Keratinocyte (primary cell): ENCODE measurements around the gene GRIK4. TPM values are rescaled to one million over a fixed set of nuclear protein-coding genes. Genes with fewer than 3 reads are reported as not detected.
A peak's percentile ranks its signal among the peaks of the same experiment; 100 is the strongest.

Source experiments
- DNase-seq: peaks from one replicate; pipeline ENCODE4 v3.0.0-alpha.2; 2011; ENCODE audit warnings: low read depth, missing footprints, low spot score
- FAIRE-seq: peaks from 2 replicates; lab custom pipeline; 2011; peaks lifted over from hg19 to GRCh38; lab: Jason Lieb, UNC
- H2AFZ ChIP-seq: 2 replicates; pipeline ENCODE4 v1.6.0; 2012; ENCODE audit warnings: low read length, control low read depth, inconsistent platforms; ENCODE audit not compliant: control insufficient read depth
- H3K27ac ChIP-seq: 2 replicates; pipeline ENCODE4 v1.5.1; 2011; ENCODE audit warnings: low read length; ENCODE audit not compliant: control insufficient read depth, insufficient read depth
- H3K27me3 ChIP-seq: 3 replicates; pipeline ENCODE4 v1.6.0; 2011; ENCODE audit warnings: low read length; ENCODE audit not compliant: control insufficient read depth, insufficient read depth; ENCODE audit errors: extremely low read depth
- H3K36me3 ChIP-seq, 2 experiments: 2 replicates in 1 of 2; 3 replicates in 1 of 2; pipeline ENCODE4 v1.5.1; 2011; ENCODE audit warnings: low read length in 2 of 2, mild to moderate bottlenecking in 1 of 2; ENCODE audit not compliant: control insufficient read depth in 2 of 2, insufficient read depth in 2 of 2; ENCODE audit errors: extremely low read depth in 1 of 2
- H3K4me1 ChIP-seq: 3 replicates; pipeline ENCODE4 v1.5.1; 2011; ENCODE audit warnings: low read length; ENCODE audit not compliant: control insufficient read depth, insufficient read depth; ENCODE audit errors: extremely low read depth
- H3K4me2 ChIP-seq: 3 replicates; pipeline ENCODE4 v1.6.0; 2011; ENCODE audit warnings: low read depth, low read length; ENCODE audit not compliant: control insufficient read depth, insufficient read depth; ENCODE audit errors: extremely low read depth
- H3K4me3 ChIP-seq, 3 experiments: fragments of 200-600 bp in 1 of 3; sonication (generic) in 1 of 3; 2 replicates in 2 of 3; 3 replicates in 1 of 3; pipeline ENCODE4 v1.5.1; 2011 to 2016; ENCODE audit warnings: low read length in 3 of 3, mild to moderate bottlenecking in 3 of 3, control low read depth in 2 of 3, inconsistent platforms in 1 of 3, low read depth in 1 of 3, mixed read lengths in 1 of 3, mixed run types in 1 of 3, moderate library complexity in 1 of 3; ENCODE audit not compliant: control insufficient read depth in 2 of 3, insufficient read depth in 2 of 3; ENCODE audit errors: extremely low read depth in 1 of 3
- H3K79me2 ChIP-seq: 2 replicates; pipeline ENCODE4 v1.6.0; 2012; ENCODE audit warnings: low read length; ENCODE audit not compliant: control insufficient read depth, insufficient read depth
- H3K9ac ChIP-seq: 3 replicates; pipeline ENCODE4 v1.6.0; 2011; ENCODE audit warnings: low read length; ENCODE audit not compliant: control insufficient read depth, insufficient read depth; ENCODE audit errors: extremely low read depth
- H3K9me1 ChIP-seq: 3 replicates; pipeline ENCODE4 v1.6.0; 2011; ENCODE audit warnings: low read length; ENCODE audit not compliant: control insufficient read depth, insufficient read depth; ENCODE audit errors: extremely low read depth
- H3K9me3 ChIP-seq: 2 replicates; pipeline ENCODE4 v1.5.1; 2012; ENCODE audit warnings: low read depth, low read length; ENCODE audit not compliant: control insufficient read depth
- H4K20me1 ChIP-seq: 3 replicates; pipeline ENCODE4 v1.6.0; 2011; ENCODE audit warnings: low read length; ENCODE audit not compliant: control insufficient read depth, insufficient read depth; ENCODE audit errors: extremely low read depth
- CTCF ChIP-seq, 3 experiments: IDR thresholded peaks in 1 of 3; conservative IDR thresholded peaks in 1 of 3; optimal IDR thresholded peaks in 1 of 3; 2 replicates in 2 of 3; 3 replicates in 1 of 3; pipeline versions ENCODE3 to v1.5.1; 2011; ENCODE audit warnings: low read length in 3 of 3, mild to moderate bottlenecking in 3 of 3, moderate library complexity in 2 of 3, control low read depth in 1 of 3, inconsistent platforms in 1 of 3; ENCODE audit not compliant: insufficient read depth in 2 of 3; ENCODE audit errors: extremely low read depth in 1 of 3
- EZH2 ChIP-seq: IDR thresholded peaks from one replicate; pipeline ENCODE4 v1.6.1; 2012; ENCODE audit warnings: inconsistent platforms, mild to moderate bottlenecking, low read length, moderate library complexity
- dilution Hi-C: fragments of 300-500 bp; cut with MboI; formaldehyde crosslinking; loops from one replicate; pipeline ENCODE4 v1.7.0; 2020; ENCODE audit warnings: low sequenced_read_pairs; ENCODE audit not compliant: extremely low pct_ligation_motif_present
- polyA plus RNA-seq, 5 experiments: library from polyadenylated mRNA; depleted of rRNA in 3 of 5; stranded (reverse) in 3 of 5; stranded (forward) in 1 of 5; unstranded in 1 of 5; fragments of >200 nt; gene quantifications; 1 replicate in 1 of 5; 2 replicates in 3 of 5; 3 replicates in 1 of 5; pipeline versions ENCODE4 v1.2.1 to v1.2.3, GENCODE V29; 2011 to 2012; ENCODE audit warnings: missing spikeins in 2 of 5, low read depth in 1 of 5, low replicate concordance in 1 of 5

Gene GRIK4
- polyA plus RNA-seq, 1 donor (not counting 4 experiments of a cell fraction or from before 2014, with no cell fraction given) = not detected

DNA sequence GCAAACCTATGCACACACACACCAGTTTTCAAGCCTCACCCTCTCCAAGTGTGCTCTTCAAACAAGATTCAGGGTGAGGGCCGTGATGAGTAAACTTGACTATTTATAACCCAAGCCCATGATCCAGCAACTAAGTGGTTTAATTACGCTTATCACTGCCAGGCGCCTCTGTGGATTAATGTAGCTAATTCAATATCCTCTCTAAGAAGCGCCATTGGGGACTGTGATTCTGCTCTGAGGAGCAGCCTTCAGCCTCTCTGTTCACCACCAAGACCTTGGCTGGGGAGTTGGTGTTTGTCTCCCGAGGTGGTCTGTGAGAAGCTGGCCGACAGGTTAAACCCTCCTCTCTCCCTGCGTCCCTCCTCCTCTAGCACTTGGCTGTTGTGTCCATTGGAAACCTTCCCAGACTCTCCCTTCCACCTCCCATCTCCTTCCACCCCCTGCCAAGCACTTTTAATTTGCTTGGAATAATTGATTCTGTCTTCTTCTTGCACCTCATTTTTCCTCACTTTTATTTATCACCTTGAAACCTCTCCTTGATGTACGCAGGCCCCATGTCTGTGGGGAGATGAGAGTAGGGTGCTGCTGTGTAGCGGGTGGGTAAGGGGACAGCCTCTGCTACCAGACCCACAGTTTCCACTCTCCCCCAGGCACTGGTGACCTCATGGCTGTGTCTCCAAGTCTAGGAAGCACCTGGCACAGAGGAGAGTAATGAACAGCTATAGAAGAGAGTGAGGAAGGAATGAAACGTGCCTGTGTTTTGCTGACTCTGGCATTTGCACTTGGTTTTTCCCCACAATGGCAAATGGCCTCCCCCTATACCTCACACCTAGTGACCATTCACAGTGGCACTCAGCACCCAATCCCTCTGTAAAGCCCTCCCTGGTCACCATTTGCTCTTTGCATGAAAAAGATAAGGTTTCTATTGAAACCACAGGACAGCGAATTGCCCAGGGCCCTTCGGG lies 236.6 kb downstream of the GRIK4 start:
- no peaks in the 10 kb centered on the region for H3K36me3 ChIP-seq
- peaks cover 25% of the 10 kb centered on the region for H3K4me1 ChIP-seq
- dilution Hi-C loops = no loop called here
- H3K4me2 ChIP-seq = peak overlapping the region; percentile 45
- no peak overlapping the region for H3K27ac ChIP-seq
- H2AFZ ChIP-seq = no peak overlapping the region
- DNase-seq (no peak), FAIRE-seq (no peak)
- no peak overlapping the region for H3K9ac ChIP-seq
- no peak overlapping the region for H3K4me3 ChIP-seq
- no peaks in the 10 kb centered on the region for H3K9me3 ChIP-seq
- no peaks in the 10 kb centered on the region for H4K20me1 ChIP-seq
- peaks cover 16% of the 10 kb centered on the region for H3K27me3 ChIP-seq
- no peaks in the 10 kb centered on the region for H3K9me1 ChIP-seq
- no peaks in the 10 kb centered on the region for H3K79me2 ChIP-seq
- no peak for TF ChIP-seq CTCF (optimal IDR thresholded peaks at IDR 0.05 in 1 of 3, IDR thresholded peaks at IDR 0.05 in 1 of 3, conservative IDR thresholded peaks at IDR 0.05 in 1 of 3; ENCODE audit: extremely low read depth in 1 of 3, insufficient read depth in 2 of 3, low read length in 3 of 3)
- peak; percentile 45 for TF ChIP-seq EZH2

DNA sequence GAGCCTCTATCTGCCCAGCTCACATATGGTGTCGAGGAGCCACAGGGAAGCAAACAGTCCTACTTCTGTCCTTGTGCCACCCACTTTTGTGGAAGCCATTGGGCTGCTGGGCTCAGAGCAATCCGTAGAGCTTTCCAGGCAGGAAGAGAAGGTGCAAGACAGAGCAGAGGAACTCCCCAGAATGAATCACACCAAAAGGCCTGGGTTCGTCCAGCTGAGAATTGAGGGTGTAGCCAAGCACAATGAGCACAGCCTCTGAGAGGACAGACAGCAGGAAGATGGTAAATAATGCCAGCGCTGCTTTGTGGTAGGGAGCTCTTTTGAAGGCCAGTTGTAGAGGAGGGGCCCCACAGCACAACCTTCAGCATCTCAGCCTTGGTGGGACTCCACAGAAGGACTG lies 237.8 kb downstream of the GRIK4 start:
- no peak overlapping the region for H3K27ac ChIP-seq
- no peaks in the 10 kb centered on the region for H4K20me1 ChIP-seq
- H3K4me3 ChIP-seq = no peak overlapping the region
- H3K79me2 ChIP-seq = no peaks in the 10 kb centered on the region
- no peaks in the 10 kb centered on the region for H3K9me1 ChIP-seq
- no peak overlapping the region for H3K9ac ChIP-seq
- dilution Hi-C loops = no loop called here
- no peak for TF ChIP-seq CTCF (optimal IDR thresholded peaks at IDR 0.05 in 1 of 3, IDR thresholded peaks at IDR 0.05 in 1 of 3, conservative IDR thresholded peaks at IDR 0.05 in 1 of 3; ENCODE audit: extremely low read depth in 1 of 3, insufficient read depth in 2 of 3, low read length in 3 of 3)
- no peak for TF ChIP-seq EZH2
- FAIRE-seq = no peak
- H3K4me1 ChIP-seq = peaks cover 25% of the 10 kb centered on the region
- H3K27me3 ChIP-seq = peaks cover 11% of the 10 kb centered on the region
- H2AFZ ChIP-seq = no peak overlapping the region
- no peak overlapping the region for H3K4me2 ChIP-seq
- no peaks in the 10 kb centered on the region for H3K9me3 ChIP-seq
- H3K36me3 ChIP-seq = no peaks in the 10 kb centered on the region
- no peak for DNase-seq
